Retinal pigment epithelial cell (primary cell): ENCODE data around the gene SCLY.

Source experiments
- DNase-seq: peaks from one replicate; pipeline ENCODE4 v3.0.0-alpha.2; 2010; ENCODE audit warnings: low read depth
- H3K4me3 ChIP-seq: 2 replicates; pipeline ENCODE4 v1.5.1; 2011; ENCODE audit warnings: mild to moderate bottlenecking, low read length, control low read depth, moderate library complexity
- CTCF ChIP-seq: conservative IDR thresholded peaks from 2 replicates; pipeline ENCODE4 v1.5.1; 2011; ENCODE audit warnings: low read depth, low read length, control low read depth, inconsistent platforms

SCLY gene

GRCh38 chr2:238096311-238097011 lies 35.7 kb downstream of the SCLY start:
- TF ChIP-seq CTCF, result no peak
- no peak for DNase-seq
- H3K4me3 ChIP-seq, result no peak overlapping the region

GRCh38 chr2:238097201-238097987 lies 36.6 kb downstream of the SCLY start:
- TF ChIP-seq CTCF, result no peak
- no peak for DNase-seq
- no peak overlapping the region for H3K4me3 ChIP-seq

GRCh38 chr2:238097988-238098871 lies 37.4 kb downstream of the SCLY start:
- TF ChIP-seq CTCF, result no peak
- peak; percentile 6 for DNase-seq
- no peak overlapping the region for H3K4me3 ChIP-seq

GRCh38 chr2:238098901-238099713 lies 38.3 kb downstream of the SCLY start:
- no peak overlapping the region for H3K4me3 ChIP-seq
- no peak for TF ChIP-seq CTCF
- DNase-seq, result no peak

- no peak for TF ChIP-seq CTCF
- no peak for DNase-seq
- H3K4me3 ChIP-seq, result no peak overlapping the region
These were observed 38.9 kb downstream of the SCLY start for GRCh38 chr2:238099714-238100048.

- H3K4me3 ChIP-seq, result no peak within 1 kb of the TSS
- no peak for DNase-seq
- no peak for TF ChIP-seq CTCF
These were observed 39.4 kb downstream of the SCLY start, which contains the start of gene ESPNL for GRCh38 chr2:238100049-238100820. ESPNL (plus strand) TSS chr2:238100340; CDS start chr2:238100420, 80 bp downstream.
